ENCODE results near the gene CTNNBL1. TPM values are rescaled to one million over a fixed set of nuclear protein-coding genes. Genes with fewer than 3 reads are reported as not detected.

The CTNNBL1 gene
- polyA plus RNA-seq, 2 donors, result 30.2 to 39.6 TPM

DNA sequence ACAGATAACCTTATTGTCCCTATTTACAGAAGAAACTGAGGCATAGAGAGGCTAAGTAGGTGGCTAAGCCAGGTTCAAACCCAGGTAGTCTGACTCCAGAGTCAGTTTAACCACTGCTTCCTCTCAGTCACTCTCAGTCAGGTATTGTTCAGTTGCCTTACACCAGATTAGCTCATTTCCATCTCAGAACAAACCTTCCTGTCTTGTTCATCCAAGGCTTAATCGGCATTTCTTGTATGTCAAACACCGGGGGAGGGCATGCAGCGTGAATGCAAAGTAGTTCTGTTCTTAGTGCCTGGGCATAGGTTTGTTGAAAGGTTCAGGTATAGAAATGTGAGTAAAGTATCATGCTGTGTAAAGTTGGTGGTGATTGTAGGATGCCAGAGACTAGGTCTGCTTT lies 51.7 kb downstream of the CTNNBL1 start:
- 68 to 86% methylated on average over 3 of the region's 3 CpGs for WGBS, 2 donors
- Histone ChIP-seq H3K4me1 (ENCODE audit: control insufficient read depth in 2 of 2, insufficient read depth in 2 of 2, low read length in 1 of 2) (no peaks in the 10 kb centered on the region), H3K9me3 (ENCODE audit: control insufficient read depth in 2 of 2, insufficient read depth in 1 of 2, low read depth in 1 of 2, low read length in 1 of 2) (no peaks in the 10 kb centered on the region), H3K36me3 (ENCODE audit: control insufficient read depth in 2 of 2, insufficient read depth in 2 of 2, low read length in 1 of 2) (peaks cover 4 to 5% of the 10 kb centered on the region in 2 donors), H3K4me3 (ENCODE audit: low read depth in 1 of 2, low read length in 2 of 2) (no peak overlapping the region), H3K27ac (ENCODE audit: low read depth in 2 of 2, low read length in 1 of 2) (no peak overlapping the region), H3K27me3 (ENCODE audit: control insufficient read depth in 1 of 2, insufficient read depth in 2 of 2, low read length in 2 of 2) (no peaks in the 10 kb centered on the region)

DNA sequence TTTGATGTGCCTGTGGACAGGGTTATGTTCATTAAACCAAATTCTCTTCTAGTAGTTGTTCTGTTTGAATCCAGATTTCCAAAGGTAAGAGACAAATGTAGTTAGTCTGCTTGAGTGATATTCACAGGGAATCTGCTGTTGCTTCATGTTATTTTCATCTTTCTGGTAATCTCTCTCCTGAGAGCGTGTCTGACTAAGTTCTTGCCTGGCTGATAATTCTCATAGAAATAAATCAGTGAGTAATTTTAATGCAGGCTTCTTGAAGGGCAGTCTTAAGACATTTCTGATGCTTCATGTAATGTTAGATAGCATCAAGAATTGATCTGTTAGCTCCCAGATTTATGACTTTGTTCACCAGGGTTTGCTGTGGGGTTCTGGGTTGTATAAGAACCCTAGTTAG lies 54.2 kb downstream of the CTNNBL1 start:
- Histone ChIP-seq H3K27ac (ENCODE audit: low read depth in 2 of 2, low read length in 1 of 2) (no peak overlapping the region), H3K9me3 (ENCODE audit: control insufficient read depth in 2 of 2, insufficient read depth in 1 of 2, low read depth in 1 of 2, low read length in 1 of 2) (no peaks in the 10 kb centered on the region), H3K4me3 (ENCODE audit: low read depth in 1 of 2, low read length in 2 of 2) (no peak overlapping the region), H3K27me3 (ENCODE audit: control insufficient read depth in 1 of 2, insufficient read depth in 2 of 2, low read length in 2 of 2) (no peaks in the 10 kb centered on the region), H3K4me1 (ENCODE audit: control insufficient read depth in 2 of 2, insufficient read depth in 2 of 2, low read length in 1 of 2) (no peaks in the 10 kb centered on the region), H3K36me3 (ENCODE audit: control insufficient read depth in 2 of 2, insufficient read depth in 2 of 2, low read length in 1 of 2) (peaks cover 4 to 5% of the 10 kb centered on the region in 2 donors)
- WGBS, 2 donors, result 96 to 98% methylated on average over 1 of the region's 1 CpG

DNA sequence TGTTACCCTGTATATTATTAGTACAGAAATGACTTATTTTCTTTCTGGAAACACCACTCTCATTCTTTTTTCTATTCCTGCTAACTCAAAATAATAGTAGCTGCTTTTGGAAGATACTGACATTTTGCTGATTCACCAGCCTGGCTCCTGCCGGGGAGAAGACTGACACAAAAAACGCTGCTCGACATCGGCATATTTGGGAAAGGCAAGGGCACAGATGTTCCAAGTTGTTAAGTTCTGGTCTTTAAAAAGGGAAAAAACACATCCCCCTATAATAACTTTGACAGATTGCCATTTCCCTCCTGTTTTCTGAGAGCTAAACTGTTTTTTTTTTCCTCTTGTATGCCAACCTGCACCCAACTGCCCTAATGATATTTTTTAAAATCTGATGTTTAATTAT lies 55.4 kb downstream of the CTNNBL1 start:
- Histone ChIP-seq H3K36me3 (ENCODE audit: control insufficient read depth in 2 of 2, insufficient read depth in 2 of 2, low read length in 1 of 2) (peaks cover 4 to 5% of the 10 kb centered on the region in 2 donors), H3K4me1 (ENCODE audit: control insufficient read depth in 2 of 2, insufficient read depth in 2 of 2, low read length in 1 of 2) (no peaks in the 10 kb centered on the region), H3K9me3 (ENCODE audit: control insufficient read depth in 2 of 2, insufficient read depth in 1 of 2, low read depth in 1 of 2, low read length in 1 of 2) (no peaks in the 10 kb centered on the region), H3K4me3 (ENCODE audit: low read depth in 1 of 2, low read length in 2 of 2) (no peak overlapping the region), H3K27me3 (ENCODE audit: control insufficient read depth in 1 of 2, insufficient read depth in 2 of 2, low read length in 2 of 2) (no peaks in the 10 kb centered on the region), H3K27ac (ENCODE audit: low read depth in 2 of 2, low read length in 1 of 2) (no peak overlapping the region)
- 79 to 80% methylated on average over 4 of the region's 4 CpGs for WGBS, 2 donors

DNA sequence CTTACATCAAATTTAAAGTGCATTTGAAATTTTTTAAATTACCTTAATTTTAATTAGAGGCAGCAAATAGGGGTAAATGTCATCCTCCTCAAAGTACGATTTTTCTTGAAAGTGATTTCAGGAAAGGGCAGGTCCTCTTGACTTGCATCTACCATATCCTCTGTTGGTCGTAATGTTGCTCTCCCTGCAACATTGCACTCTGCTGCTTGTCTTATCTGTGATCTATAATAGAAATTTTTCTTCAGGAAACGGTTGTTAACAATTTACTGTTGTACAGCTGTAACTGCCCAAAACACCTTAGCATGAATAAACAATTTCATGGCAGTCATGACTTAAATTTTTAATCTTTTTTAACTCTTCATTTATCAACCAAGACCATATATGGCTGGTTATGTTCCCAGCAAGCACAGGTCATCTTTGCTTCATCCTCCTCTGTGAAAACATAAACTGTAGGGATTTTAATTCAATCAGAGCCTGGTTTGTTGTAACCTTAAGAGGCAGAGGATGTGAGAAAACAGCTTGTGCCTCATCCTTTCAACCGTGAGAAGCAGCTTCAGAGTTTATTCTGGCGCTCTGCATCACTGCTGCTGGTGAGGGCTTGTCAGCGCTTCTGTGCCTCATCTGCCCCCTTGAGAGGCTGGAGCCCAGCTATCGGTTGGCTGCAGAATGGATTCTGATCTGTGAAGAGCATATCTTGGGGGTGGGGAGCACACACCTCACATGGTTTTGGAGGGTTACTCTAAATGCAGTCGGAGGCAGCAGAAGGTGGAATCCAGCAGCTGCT lies 56.0 kb downstream of the CTNNBL1 start:
- no peaks in the 10 kb centered on the region for H3K4me1 ChIP-seq (ENCODE audit: control insufficient read depth in 2 of 2, insufficient read depth in 2 of 2, low read length in 1 of 2)
- 76 to 77% methylated on average over 8 of the region's 8 CpGs for WGBS, 2 donors
- H3K36me3 ChIP-seq (ENCODE audit: control insufficient read depth in 2 of 2, insufficient read depth in 2 of 2, low read length in 1 of 2), result peaks cover 4 to 5% of the 10 kb centered on the region in 2 donors
- H3K9me3 ChIP-seq (ENCODE audit: control insufficient read depth in 2 of 2, insufficient read depth in 1 of 2, low read depth in 1 of 2, low read length in 1 of 2), result no peaks in the 10 kb centered on the region
- H3K27ac ChIP-seq (ENCODE audit: low read depth in 2 of 2, low read length in 1 of 2), result no peak overlapping the region
- no peaks in the 10 kb centered on the region for H3K27me3 ChIP-seq (ENCODE audit: control insufficient read depth in 1 of 2, insufficient read depth in 2 of 2, low read length in 2 of 2)
- H3K4me3 ChIP-seq (ENCODE audit: low read depth in 1 of 2, low read length in 2 of 2), result no peak overlapping the region

DNA sequence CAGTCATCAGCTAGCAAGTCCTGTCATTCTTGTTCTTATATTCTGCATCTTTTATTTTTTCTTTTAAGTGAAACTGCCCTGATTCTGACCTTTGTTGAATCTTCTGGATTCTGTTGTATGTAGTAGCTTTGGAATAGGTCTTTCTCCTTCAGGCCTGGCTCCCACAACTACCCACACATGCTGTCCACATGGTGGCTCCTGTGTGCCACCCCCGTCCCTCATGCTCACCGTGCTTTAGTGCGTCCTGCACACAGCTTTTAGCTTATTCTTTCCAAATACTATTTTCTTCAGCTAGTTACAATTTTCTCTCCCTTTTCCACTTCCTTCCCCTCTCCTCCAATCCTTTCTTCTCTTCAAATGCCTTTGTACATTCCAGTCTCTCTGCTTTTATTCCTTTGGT lies 61.8 kb downstream of the CTNNBL1 start:
- no peaks in the 10 kb centered on the region for H3K27me3 ChIP-seq (ENCODE audit: control insufficient read depth in 1 of 2, insufficient read depth in 2 of 2, low read length in 2 of 2)
- no peak overlapping the region for H3K4me3 ChIP-seq (ENCODE audit: low read depth in 1 of 2, low read length in 2 of 2)
- H3K9me3 ChIP-seq (ENCODE audit: control insufficient read depth in 2 of 2, insufficient read depth in 1 of 2, low read depth in 1 of 2, low read length in 1 of 2), result no peaks in the 10 kb centered on the region
- WGBS, 2 donors, result 71 to 83% methylated on average over 3 of the region's 3 CpGs
- H3K27ac ChIP-seq (ENCODE audit: low read depth in 2 of 2, low read length in 1 of 2), result no peak overlapping the region
- H3K36me3 ChIP-seq (ENCODE audit: control insufficient read depth in 2 of 2, insufficient read depth in 2 of 2, low read length in 1 of 2), result peaks cover 0 to 10% of the 10 kb centered on the region in 2 donors
- H3K4me1 ChIP-seq (ENCODE audit: control insufficient read depth in 2 of 2, insufficient read depth in 2 of 2, low read length in 1 of 2), result no peaks in the 10 kb centered on the region

DNA sequence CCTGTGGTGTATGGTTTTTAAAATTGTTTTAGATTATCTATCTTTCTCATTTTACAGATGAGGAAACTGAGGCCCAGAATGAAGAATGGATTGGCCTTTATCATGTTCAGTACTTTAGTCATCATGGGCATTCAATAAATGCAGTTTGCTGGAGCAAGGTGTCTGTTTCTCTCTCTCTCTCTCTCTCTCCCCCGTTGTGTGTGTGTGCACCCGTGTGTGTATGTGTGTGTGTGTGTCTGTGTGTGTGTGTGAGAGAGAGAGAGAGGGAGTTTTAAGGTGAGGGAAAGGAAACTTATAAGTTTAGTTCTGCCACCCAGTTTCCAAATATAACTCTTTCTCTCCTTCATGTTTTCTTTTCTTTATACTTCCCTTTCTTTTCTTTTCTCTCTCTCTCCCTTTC lies 62.4 kb downstream of the CTNNBL1 start:
- peaks cover 0 to 10% of the 10 kb centered on the region in 2 donors for H3K36me3 ChIP-seq (ENCODE audit: control insufficient read depth in 2 of 2, insufficient read depth in 2 of 2, low read length in 1 of 2)
- no peaks in the 10 kb centered on the region for H3K27me3 ChIP-seq (ENCODE audit: control insufficient read depth in 1 of 2, insufficient read depth in 2 of 2, low read length in 2 of 2)
- 82 to 83% methylated on average over 2 of the region's 2 CpGs for WGBS, 2 donors
- H3K4me1 ChIP-seq (ENCODE audit: control insufficient read depth in 2 of 2, insufficient read depth in 2 of 2, low read length in 1 of 2), result no peaks in the 10 kb centered on the region
- H3K4me3 ChIP-seq (ENCODE audit: low read depth in 1 of 2, low read length in 2 of 2), result no peak overlapping the region
- H3K27ac ChIP-seq (ENCODE audit: low read depth in 2 of 2, low read length in 1 of 2), result no peak overlapping the region
- no peaks in the 10 kb centered on the region for H3K9me3 ChIP-seq (ENCODE audit: control insufficient read depth in 2 of 2, insufficient read depth in 1 of 2, low read depth in 1 of 2, low read length in 1 of 2)

DNA sequence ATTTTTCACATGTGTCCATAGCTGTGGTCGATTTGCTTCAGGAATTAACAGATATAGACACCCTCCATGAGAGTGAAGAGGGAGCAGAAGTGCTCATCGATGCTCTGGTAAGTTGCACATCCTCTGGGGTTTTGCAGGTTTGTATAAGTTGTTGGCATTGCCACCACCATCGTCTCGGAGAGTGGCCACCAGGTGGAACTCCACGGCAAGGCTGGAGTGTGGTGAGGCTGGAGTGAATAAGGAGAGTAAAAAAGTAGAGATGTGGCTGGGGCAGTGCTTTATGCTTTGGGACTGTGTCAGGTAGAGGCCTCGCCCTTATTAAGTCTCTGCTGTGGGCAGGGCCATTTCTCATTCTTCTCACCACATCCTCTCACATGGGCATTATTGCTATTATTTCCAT lies 63.7 kb downstream of the CTNNBL1 start:
- WGBS, 2 donors, result 78 to 80% methylated on average over 6 of the region's 6 CpGs
- Histone ChIP-seq H3K27ac (ENCODE audit: low read depth in 2 of 2, low read length in 1 of 2) (no peak overlapping the region), H3K27me3 (ENCODE audit: control insufficient read depth in 1 of 2, insufficient read depth in 2 of 2, low read length in 2 of 2) (no peaks in the 10 kb centered on the region), H3K36me3 (ENCODE audit: control insufficient read depth in 2 of 2, insufficient read depth in 2 of 2, low read length in 1 of 2) (peaks cover 0 to 10% of the 10 kb centered on the region in 2 donors), H3K4me3 (ENCODE audit: low read depth in 1 of 2, low read length in 2 of 2) (no peak overlapping the region), H3K4me1 (ENCODE audit: control insufficient read depth in 2 of 2, insufficient read depth in 2 of 2, low read length in 1 of 2) (no peaks in the 10 kb centered on the region), H3K9me3 (ENCODE audit: control insufficient read depth in 2 of 2, insufficient read depth in 1 of 2, low read depth in 1 of 2, low read length in 1 of 2) (no peaks in the 10 kb centered on the region)

DNA sequence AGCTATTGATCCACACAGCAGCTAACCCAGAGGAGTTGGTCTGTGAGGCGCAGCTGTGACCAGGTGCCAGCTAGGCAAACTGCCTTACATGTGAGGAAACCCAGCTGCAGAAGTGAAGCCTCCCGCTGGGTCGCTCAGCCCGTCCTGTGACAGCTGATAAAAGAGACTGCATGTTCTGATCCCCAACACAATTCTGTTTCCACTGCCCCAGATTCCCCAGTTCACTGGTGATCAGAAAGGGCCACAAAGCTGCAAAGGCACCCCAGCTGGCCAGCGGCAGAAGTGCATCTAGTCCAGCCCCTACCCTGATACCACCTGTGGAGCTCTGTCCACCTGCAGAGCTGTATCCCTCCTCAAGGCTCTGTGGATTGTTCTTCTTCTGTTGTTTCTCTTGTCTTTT lies 64.5 kb downstream of the CTNNBL1 start:
- Histone ChIP-seq H3K4me1 (ENCODE audit: control insufficient read depth in 2 of 2, insufficient read depth in 2 of 2, low read length in 1 of 2) (no peaks in the 10 kb centered on the region), H3K36me3 (ENCODE audit: control insufficient read depth in 2 of 2, insufficient read depth in 2 of 2, low read length in 1 of 2) (peaks cover 0 to 10% of the 10 kb centered on the region in 2 donors), H3K27ac (ENCODE audit: low read depth in 2 of 2, low read length in 1 of 2) (no peak overlapping the region), H3K9me3 (ENCODE audit: control insufficient read depth in 2 of 2, insufficient read depth in 1 of 2, low read depth in 1 of 2, low read length in 1 of 2) (no peaks in the 10 kb centered on the region), H3K27me3 (ENCODE audit: control insufficient read depth in 1 of 2, insufficient read depth in 2 of 2, low read length in 2 of 2) (no peaks in the 10 kb centered on the region), H3K4me3 (ENCODE audit: low read depth in 1 of 2, low read length in 2 of 2) (no peak overlapping the region)
- WGBS, 2 donors, result 92 to 93% methylated on average over 5 of the region's 5 CpGs

DNA sequence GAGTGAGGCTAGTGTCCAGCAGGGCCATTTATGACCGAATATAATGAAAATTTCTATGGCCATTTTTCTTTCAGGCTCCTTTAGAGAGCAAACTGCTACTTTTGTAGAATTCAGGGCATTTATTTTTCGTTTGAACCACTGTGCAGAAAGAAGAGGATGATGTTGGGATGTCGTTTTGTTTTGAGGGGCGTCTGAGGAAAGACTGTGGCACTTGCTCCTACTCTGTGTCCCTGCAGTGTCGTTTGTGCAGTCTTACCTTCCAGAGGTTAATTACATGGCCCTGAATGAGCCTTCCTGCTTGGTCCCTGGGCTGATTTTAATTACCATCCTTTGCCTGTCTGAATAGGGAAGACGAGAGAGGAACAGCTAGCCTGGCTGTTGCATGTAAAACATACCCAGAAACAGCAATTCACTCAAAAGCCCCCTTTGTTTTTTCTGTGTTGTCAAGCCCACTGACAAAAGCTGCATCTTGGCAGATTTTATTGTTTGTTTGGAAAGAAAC lies 65.3 kb downstream of the CTNNBL1 start:
- Histone ChIP-seq H3K27me3 (ENCODE audit: control insufficient read depth in 1 of 2, insufficient read depth in 2 of 2, low read length in 2 of 2) (no peaks in the 10 kb centered on the region), H3K4me1 (ENCODE audit: control insufficient read depth in 2 of 2, insufficient read depth in 2 of 2, low read length in 1 of 2) (no peaks in the 10 kb centered on the region), H3K4me3 (ENCODE audit: low read depth in 1 of 2, low read length in 2 of 2) (no peak overlapping the region), H3K9me3 (ENCODE audit: control insufficient read depth in 2 of 2, insufficient read depth in 1 of 2, low read depth in 1 of 2, low read length in 1 of 2) (no peaks in the 10 kb centered on the region), H3K27ac (ENCODE audit: low read depth in 2 of 2, low read length in 1 of 2) (no peak overlapping the region), H3K36me3 (ENCODE audit: control insufficient read depth in 2 of 2, insufficient read depth in 2 of 2, low read length in 1 of 2) (peaks cover 0 to 10% of the 10 kb centered on the region in 2 donors)
- 84 to 87% methylated on average over 6 of the region's 6 CpGs for WGBS, 2 donors

DNA sequence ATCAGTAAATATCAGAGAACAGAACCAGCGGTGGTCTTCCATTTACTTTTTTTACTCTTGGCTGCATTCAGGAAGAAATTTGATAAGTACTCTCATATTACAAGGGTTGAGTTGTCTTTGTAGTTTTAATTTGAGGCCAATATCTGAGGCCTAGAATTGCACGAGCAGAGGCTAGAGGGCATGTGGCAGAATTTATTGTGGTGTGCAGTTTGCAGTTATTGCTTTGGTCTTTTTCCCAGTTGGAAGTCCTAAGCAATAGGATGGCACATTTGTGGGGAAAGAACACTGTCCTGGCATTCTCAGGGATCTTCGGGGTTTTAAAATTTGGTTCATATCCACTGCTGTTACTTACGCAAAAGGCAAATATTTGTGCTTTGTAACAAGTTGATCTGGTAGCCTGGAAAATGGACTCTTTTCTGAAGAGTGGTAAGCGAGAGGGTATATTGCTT lies 66.0 kb downstream of the CTNNBL1 start:
- Histone ChIP-seq H3K36me3 (ENCODE audit: control insufficient read depth in 2 of 2, insufficient read depth in 2 of 2, low read length in 1 of 2) (peaks cover 0 to 10% of the 10 kb centered on the region in 2 donors), H3K4me3 (ENCODE audit: low read depth in 1 of 2, low read length in 2 of 2) (no peak overlapping the region), H3K9me3 (ENCODE audit: control insufficient read depth in 2 of 2, insufficient read depth in 1 of 2, low read depth in 1 of 2, low read length in 1 of 2) (no peaks in the 10 kb centered on the region), H3K27ac (ENCODE audit: low read depth in 2 of 2, low read length in 1 of 2) (no peak overlapping the region), H3K4me1 (ENCODE audit: control insufficient read depth in 2 of 2, insufficient read depth in 2 of 2, low read length in 1 of 2) (no peaks in the 10 kb centered on the region), H3K27me3 (ENCODE audit: control insufficient read depth in 1 of 2, insufficient read depth in 2 of 2, low read length in 2 of 2) (no peaks in the 10 kb centered on the region)
- WGBS, 2 donors, result 94 to 96% methylated on average over 5 of the region's 5 CpGs

Data from esophagus (tissue), 2 donors.